Measurements from ENCODE around the gene EMSY. TPM values are rescaled to one million over a fixed set of nuclear protein-coding genes. Genes with fewer than 3 reads are reported as not detected.

EMSY gene
- polyA plus RNA-seq, 1 of the 3 experiments (the other 2 are of a cell fraction): 11.1 TPM

GRCh38 chr11:76501526-76502202 is 56.8 kb downstream of the EMSY start:
- Histone ChIP-seq H3K4me2 (no peak overlapping the region), H3K9ac (no peak overlapping the region), H3K9me2 (no peaks in the 10 kb centered on the region), H4K20me1 (ENCODE audit: insufficient read depth) (no peaks in the 10 kb centered on the region), H3K79me2 (ENCODE audit: insufficient read depth) (no peaks in the 10 kb centered on the region), H3K9me3 (peaks cover 8% of the 10 kb centered on the region; the same call in 1 of the 2 replicates), H3K27ac (ENCODE audit: low read depth in 2 of 2, low read length in 1 of 2) (no peak overlapping the region), H3K27me3 (ENCODE audit: insufficient read depth) (no peaks in the 10 kb centered on the region), H3K36me3 (replicated peaks in 1 of 2; ENCODE audit: control insufficient read depth in 1 of 2, insufficient read depth in 2 of 2, low read length in 1 of 2) (peaks cover 30 to 54% of the 10 kb centered on the region in 2 experiments), H3K4me3 (ENCODE audit: low read depth in 2 of 2, low read length in 1 of 2) (no peak overlapping the region), H3F3A (replicated peaks; ENCODE audit: insufficient read depth) (no peaks in the 10 kb centered on the region), H3K4me1 (ENCODE audit: control insufficient read depth in 1 of 2, insufficient read depth in 2 of 2, low read depth in 1 of 2, low read length in 1 of 2) (no peaks in the 10 kb centered on the region), H2AFZ (ENCODE audit: low read depth) (no peak overlapping the region)
- WGBS (ENCODE audit: low lambda C conversion rate): 94% methylated on average over 5 of the region's 5 CpGs
- TF ChIP-seq RFX5 (IDR thresholded peaks at IDR 0.05; ENCODE audit: low read length): no peak
- TF ChIP-seq NFIC (IDR thresholded peaks at IDR 0.05; ENCODE audit: borderline replicate concordance): no peak
- no peak for TF ChIP-seq NRF1 (IDR thresholded peaks at IDR 0.05; ENCODE audit: low read depth, low read length)
- TF ChIP-seq FOSL2 (IDR thresholded peaks at IDR 0.05; ENCODE audit: borderline replicate concordance, low read depth): no peak
- TF ChIP-seq FOXJ3 (CRISPR knock-in tag; IDR thresholded peaks at IDR 0.05): no peak
- TF ChIP-seq MXI1 (IDR thresholded peaks at IDR 0.05; ENCODE audit: low read depth, low read length): no peak
- no peak for TF ChIP-seq GATA2 (CRISPR knock-in tag; IDR thresholded peaks at IDR 0.05)
- no peak for TF ChIP-seq JUND (IDR thresholded peaks at IDR 0.05)
- ChIA-PET CTCF (interaction anchor here (0.6 kb wide), 1 partner anchor 157 kb away, joined by 3 read pairs; no protein-coding TSS in a partner anchor), POLR2A (no interaction called here)
- DNase-seq: no peak

GRCh38 chr11:76506833-76507232 is 62.0 kb downstream of the EMSY start:
- no peak overlapping the region for H2AFZ ChIP-seq (ENCODE audit: low read depth)
- POLR2A ChIA-PET: no interaction called here
- 0 out of 4 replicates have a peak, but pooled peaks cover 0 to 7% of the 10 kb centered on the region in 2 experiments for H3K4me1 ChIP-seq (ENCODE audit: control insufficient read depth in 1 of 2, insufficient read depth in 2 of 2, low read depth in 1 of 2, low read length in 1 of 2)
- DNase-seq: no peak
- H4K20me1 ChIP-seq (ENCODE audit: insufficient read depth): no peaks in the 10 kb centered on the region
- no peaks in the 10 kb centered on the region for H3K79me2 ChIP-seq (ENCODE audit: insufficient read depth)
- H3K4me2 ChIP-seq: no peak overlapping the region
- H3K9me2 ChIP-seq: no peaks in the 10 kb centered on the region
- 100% methylated on average over 2 of the region's 2 CpGs for WGBS (ENCODE audit: low lambda C conversion rate)
- TF ChIP-seq FOXM1 (IDR thresholded peaks at IDR 0.05; ENCODE audit: low read depth) (no peak), YY1 (IDR thresholded peaks at IDR 0.05; ENCODE audit: low read depth) (no peak), MXI1 (IDR thresholded peaks at IDR 0.05; ENCODE audit: low read depth, low read length) (no peak), NFIC (IDR thresholded peaks at IDR 0.05; ENCODE audit: borderline replicate concordance) (no peak), TEAD4 (IDR thresholded peaks at IDR 0.05; ENCODE audit: borderline replicate concordance, insufficient read depth) (no peak), EP300 (IDR thresholded peaks at IDR 0.05; ENCODE audit: borderline replicate concordance in 1 of 2, low read depth in 1 of 2, low read length in 1 of 2) (no peak), FOXJ3 (CRISPR knock-in tag; IDR thresholded peaks at IDR 0.05) (no peak), USF2 (IDR thresholded peaks at IDR 0.05; ENCODE audit: borderline replicate concordance, low read depth, low read length) (no peak), ZBTB33 (IDR thresholded peaks at IDR 0.05; ENCODE audit: borderline replicate concordance, low read depth) (no peak), ELF1 (IDR thresholded peaks at IDR 0.05) (no peak), USF1 (IDR thresholded peaks at IDR 0.05; ENCODE audit: borderline replicate concordance, low read depth) (no peak)
- TF ChIP-seq, protein P1, sequence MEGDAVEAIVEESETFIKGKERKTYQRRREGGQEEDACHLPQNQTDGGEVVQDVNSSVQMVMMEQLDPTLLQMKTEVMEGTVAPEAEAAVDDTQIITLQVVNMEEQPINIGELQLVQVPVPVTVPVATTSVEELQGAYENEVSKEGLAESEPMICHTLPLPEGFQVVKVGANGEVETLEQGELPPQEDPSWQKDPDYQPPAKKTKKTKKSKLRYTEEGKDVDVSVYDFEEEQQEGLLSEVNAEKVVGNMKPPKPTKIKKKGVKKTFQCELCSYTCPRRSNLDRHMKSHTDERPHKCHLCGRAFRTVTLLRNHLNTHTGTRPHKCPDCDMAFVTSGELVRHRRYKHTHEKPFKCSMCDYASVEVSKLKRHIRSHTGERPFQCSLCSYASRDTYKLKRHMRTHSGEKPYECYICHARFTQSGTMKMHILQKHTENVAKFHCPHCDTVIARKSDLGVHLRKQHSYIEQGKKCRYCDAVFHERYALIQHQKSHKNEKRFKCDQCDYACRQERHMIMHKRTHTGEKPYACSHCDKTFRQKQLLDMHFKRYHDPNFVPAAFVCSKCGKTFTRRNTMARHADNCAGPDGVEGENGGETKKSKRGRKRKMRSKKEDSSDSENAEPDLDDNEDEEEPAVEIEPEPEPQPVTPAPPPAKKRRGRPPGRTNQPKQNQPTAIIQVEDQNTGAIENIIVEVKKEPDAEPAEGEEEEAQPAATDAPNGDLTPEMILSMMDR (IDR thresholded peaks at IDR 0.05): no peak
- H3K36me3 ChIP-seq (replicated peaks in 1 of 2; ENCODE audit: control insufficient read depth in 1 of 2, insufficient read depth in 2 of 2, low read length in 1 of 2): peaks cover 0 to 22% of the 10 kb centered on the region in 2 experiments
- no peak overlapping the region for H3K27ac ChIP-seq (ENCODE audit: low read depth in 2 of 2, low read length in 1 of 2)
- peaks cover 9% of the 10 kb centered on the region for H3F3A ChIP-seq (replicated peaks; ENCODE audit: insufficient read depth)
- H3K9me3 ChIP-seq: no peaks in the 10 kb centered on the region
- no peak overlapping the region for H3K9ac ChIP-seq
- H3K27me3 ChIP-seq (ENCODE audit: insufficient read depth): no peaks in the 10 kb centered on the region
- H3K4me3 ChIP-seq (ENCODE audit: low read depth in 2 of 2, low read length in 1 of 2): no peak overlapping the region
- CTCF ChIA-PET: no interaction called here

Data from SK-N-SH (cell line).